Mesenteric fat pad (tissue), 1 donor: ENCODE results near the gene PKD1. TPM values are rescaled to one million over a fixed set of nuclear protein-coding genes. Genes with fewer than 3 reads are reported as not detected.
A peak's percentile ranks its signal among the peaks of the same experiment; 100 is the strongest.

Experiments used
- DNase-seq: peaks from one replicate; pipeline ENCODE4 v3.0.0-alpha.2; 2020; ENCODE audit warnings: low spot score
- total RNA-seq: library from RNA; stranded (reverse); fragmentation: NEBNext Ultra II Directional; extraction: Animal tissue kit (Norgen Biotek cat#: 25700); gene quantifications from one replicate; pipeline ENCODE4 v1.2.1, GENCODE V29; 2021
- donor health status: DM: yes; HTN: yes; CAD: no.

Gene PKD1
- total RNA-seq, 1 donor from 2014 or later = 99.4 TPM

GRCh38 chr16:2170587-2171435, 35.1 kb upstream of the PKD1 start:
- no peak for DNase-seq

- DNase-seq = no peak
These were observed 34.4 kb upstream of the PKD1 start for GRCh38 chr16:2170080-2170479.

GRCh38 chr16:2167068-2167638, 31.5 kb upstream of the PKD1 start:
- DNase-seq = no peak

GRCh38 chr16:2166263-2167067, 30.8 kb upstream of the PKD1 start:
- DNase-seq = no peak

GRCh38 chr16:2165861-2166260, 30.2 kb upstream of the PKD1 start:
- DNase-seq = no peak

GRCh38 chr16:2163211-2163881, 27.6 kb upstream of the PKD1 start:
- DNase-seq = no peak

- DNase-seq = no peak
These were observed 27.0 kb upstream of the PKD1 start for GRCh38 chr16:2162676-2163118.

- DNase-seq = no peak
These were observed 26.2 kb upstream of the PKD1 start for GRCh38 chr16:2161911-2162310.

- DNase-seq = no peak
These were observed 25.3 kb upstream of the PKD1 start for GRCh38 chr16:2160915-2161551.

- DNase-seq = no peak
These were observed 23.6 kb upstream of the PKD1 start for GRCh38 chr16:2159175-2159838.

GRCh38 chr16:2158262-2158638, 22.6 kb upstream of the PKD1 start:
- no peak for DNase-seq

- no peak for DNase-seq
These were observed 22.0 kb upstream of the PKD1 start for GRCh38 chr16:2157480-2158261.

- no peak for DNase-seq
These were observed 21.1 kb upstream of the PKD1 start for GRCh38 chr16:2156849-2157224.

- no peak for DNase-seq
These were observed 20.5 kb upstream of the PKD1 start for GRCh38 chr16:2155977-2156848.

- peak; percentile 100 for DNase-seq
These were observed 19.6 kb upstream of the PKD1 start, which contains the start of gene TRAF7 for GRCh38 chr16:2155091-2155950. Gene TRAF7, plus strand, starts transcription at chr16:2155782. Its CDS starts 8,139 bp downstream, at chr16:2163921.

- no peak for DNase-seq
These were observed 18.9 kb upstream of the PKD1 start for GRCh38 chr16:2154533-2155090.
